ENCODE measurements around the gene BRAT1. TPM values are rescaled to one million over a fixed set of nuclear protein-coding genes. Genes with fewer than 3 reads are reported as not detected.

BRAT1 gene
- total RNA-seq, 1 donor from 2014 or later = 24.0 TPM

DNA sequence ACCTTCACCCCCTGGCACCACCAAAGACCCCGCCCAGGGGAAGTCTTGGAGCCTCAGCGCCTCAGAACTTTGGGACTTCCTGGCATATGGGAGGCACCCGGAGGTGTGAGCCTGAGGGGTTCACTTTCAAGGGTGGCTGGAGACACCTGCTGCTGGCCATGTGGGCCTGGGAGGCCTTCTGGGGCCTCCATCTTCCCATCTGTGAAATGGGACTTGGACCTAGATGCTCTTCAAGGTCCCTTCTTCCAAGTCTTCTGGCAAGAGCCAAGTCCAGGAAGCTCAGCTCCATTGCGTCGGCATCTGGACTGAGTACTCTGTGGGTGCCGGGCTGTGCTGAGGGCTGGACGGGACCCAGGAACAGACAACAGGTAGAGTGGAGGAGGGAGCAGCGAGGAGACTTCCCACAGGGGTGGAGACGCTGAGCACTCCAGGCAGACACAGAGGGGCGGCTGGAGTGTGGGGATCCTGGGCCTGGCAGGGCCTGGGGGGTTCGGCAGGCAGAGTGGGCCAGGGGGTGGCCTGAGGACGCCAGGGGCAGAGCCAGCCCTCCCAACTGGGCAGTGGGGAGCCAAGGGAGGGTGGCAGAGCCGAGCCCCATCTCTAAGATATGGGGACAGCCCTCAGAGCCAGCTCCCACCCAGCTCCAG, 45.1 kb downstream of the BRAT1 start:
- DNase-seq (ENCODE audit: low spot score) = no peak

DNA sequence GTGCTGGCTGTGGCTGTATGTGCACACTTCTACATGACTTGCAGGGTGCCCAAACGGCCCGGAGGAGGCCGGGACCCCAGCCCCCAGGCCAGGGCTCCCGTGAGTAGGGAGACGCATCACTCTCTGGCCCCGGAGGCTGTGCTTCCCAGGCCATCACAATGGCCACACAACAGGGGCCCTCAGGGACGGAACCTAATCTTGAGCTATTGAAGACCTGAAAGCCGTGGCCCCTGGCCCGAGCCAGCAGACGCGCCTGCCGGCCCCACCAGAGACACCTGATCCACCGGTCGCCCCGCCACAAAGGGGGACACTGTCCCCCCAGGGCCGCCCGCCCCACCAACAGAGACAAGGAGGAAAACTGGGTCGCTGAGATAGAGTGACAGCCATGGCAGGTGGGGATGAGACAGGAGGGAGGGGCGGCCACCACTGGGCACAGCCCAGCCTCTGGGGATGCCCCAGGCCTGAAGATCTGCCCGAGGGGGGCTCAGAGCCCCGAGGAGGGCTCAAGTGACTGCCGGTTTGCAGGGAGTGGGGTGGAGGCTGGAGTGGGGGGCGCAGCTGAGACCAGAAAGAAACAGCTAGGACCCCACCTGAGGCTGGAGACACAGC, 45.9 kb downstream of the BRAT1 start:
- DNase-seq (ENCODE audit: low spot score) = no peak

DNA sequence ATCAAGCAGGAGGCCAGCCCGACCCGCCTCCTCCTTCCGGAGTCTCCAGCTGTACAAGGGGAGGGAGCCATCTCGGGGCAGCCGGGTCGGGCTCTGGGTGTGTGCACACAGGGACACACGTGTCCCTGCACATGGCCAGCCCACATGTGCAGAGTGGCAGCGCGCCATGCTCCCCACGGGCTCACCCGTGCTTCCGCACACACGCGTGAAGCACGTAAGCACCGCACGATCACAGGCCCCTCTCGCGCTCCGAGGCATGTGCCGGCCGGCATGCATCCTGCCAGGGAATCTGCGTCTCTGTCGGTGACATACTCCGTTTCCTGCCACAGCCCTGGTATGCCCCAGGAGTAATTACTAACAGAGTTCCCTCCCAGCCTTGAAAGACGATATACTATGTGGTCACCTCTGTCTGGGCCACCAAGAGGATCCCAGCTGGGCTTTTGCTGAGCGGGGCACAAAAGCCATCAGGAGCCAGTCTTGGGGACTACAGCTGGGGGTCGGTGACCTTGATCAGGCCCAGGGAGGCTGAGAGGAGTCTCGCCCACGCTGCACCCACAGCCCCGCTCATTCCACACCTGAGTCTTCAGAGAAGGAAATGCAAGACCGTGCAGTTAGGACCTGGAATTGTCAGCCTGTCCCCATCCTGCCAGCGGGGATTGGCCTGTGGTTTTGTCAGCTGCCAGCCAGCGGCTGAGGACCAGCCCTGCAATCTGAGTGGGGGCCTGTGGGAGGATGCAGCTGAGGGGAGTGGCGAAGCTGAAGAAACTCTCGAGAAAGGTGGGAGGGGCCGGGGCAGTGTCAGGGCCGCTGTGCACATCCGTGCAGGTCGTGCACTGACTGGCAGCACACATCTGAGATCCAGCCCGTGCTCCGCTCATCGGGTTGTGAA, 46.8 kb downstream of the BRAT1 start:
- no peak for DNase-seq (ENCODE audit: low spot score)

DNA sequence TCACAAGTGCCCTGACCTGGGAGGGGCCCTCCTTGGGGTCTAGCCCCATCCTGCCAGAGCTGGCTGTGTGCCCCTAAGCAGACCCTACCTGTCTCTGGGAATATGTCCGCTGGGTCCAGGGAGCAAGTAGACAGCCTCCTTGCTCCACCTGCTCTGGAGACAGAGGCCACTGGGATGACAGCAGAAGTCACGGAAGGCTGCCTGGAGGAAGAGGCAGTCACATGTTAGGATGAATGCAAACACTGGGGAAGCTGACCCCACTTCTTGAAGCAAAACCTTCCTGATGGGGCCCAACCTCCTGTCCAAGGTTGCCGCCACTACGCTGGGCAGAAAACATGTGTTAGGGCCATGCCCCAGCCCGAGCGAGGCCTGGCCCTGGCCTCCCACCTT, 47.4 kb downstream of the BRAT1 start:
- DNase-seq (ENCODE audit: low spot score) = no peak

DNA sequence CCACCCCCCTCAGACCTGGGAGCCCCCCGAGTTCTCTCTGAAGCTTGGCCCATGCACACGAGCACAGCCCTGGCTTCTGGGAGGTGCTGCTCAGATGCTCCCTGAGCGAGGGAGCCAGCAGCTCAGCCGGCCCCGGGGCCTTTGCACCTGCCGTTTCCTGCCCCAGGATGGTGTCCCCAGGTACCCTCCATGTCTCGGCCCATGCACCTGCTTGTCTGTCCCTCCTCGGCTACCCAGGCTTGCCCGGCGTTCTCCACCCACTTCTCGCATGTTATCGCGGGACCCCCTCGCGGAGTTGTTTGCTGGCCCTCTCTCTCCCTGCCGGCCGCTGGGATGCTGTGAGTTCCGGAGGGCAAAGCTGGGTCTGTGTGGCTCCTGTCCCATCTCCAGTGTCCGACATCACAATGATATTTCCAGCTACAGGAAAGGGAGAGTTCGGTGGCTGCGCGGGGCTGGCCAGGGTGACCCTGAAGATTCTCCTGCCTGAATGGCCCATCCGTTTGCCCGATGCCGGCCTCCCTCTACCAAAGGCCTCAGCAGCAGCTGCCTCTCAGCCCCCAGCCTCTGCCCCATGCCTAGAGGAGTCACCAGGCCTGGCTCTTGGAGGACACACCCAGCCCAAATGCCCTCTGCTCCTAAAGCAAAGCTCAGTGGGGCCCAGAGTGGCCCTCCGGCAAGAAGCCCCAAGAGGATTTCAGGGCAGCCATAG, 48.0 kb downstream of the BRAT1 start:
- DNase-seq (ENCODE audit: low spot score) = no peak

DNA sequence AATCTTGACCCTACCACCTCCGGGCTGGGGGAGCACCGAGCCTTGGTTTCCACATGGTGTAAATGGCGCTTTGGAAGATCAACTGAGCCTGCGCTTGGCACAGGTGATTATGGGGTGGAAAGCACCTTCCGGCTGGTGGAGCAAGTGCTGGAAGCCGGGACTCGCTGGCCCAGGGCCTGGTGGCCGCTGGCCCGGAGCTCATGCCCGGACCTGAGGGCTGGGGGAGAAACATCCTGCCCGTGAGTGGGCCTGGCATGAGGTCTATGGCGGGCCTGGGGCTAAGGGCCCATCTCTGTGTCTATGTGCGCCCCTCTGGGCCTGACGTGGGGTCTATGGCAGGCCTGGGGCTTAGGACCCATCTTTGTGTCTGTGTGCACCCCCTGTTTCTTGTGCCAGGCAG, 49.9 kb downstream of the BRAT1 start:
- DNase-seq (ENCODE audit: low spot score) = no peak

DNA sequence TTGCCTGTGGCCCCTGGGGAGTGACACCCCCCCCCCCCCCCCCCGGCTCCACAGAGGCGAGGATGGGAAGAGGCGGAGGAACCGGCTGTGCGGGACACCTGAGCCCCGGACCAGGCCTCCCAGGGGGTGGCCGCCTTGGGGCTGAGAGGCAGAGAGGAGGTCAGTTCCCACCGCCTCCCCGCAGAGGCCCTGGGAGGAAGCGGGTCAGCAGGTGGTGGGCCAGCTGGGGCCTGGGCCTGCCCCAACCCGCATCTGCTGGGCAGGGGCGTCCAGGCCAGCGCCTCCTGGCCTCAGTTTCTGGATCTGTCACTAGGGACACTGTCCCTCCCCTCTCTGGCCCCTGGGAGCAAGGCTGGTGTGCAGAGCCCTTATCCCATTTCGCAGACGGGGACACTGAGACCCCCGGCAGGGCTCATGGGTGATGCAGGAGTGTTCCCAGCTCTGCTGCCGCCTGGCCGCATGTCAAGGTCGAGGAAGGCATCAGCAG, 50.4 kb downstream of the BRAT1 start:
- DNase-seq (ENCODE audit: low spot score) = no peak

DNA sequence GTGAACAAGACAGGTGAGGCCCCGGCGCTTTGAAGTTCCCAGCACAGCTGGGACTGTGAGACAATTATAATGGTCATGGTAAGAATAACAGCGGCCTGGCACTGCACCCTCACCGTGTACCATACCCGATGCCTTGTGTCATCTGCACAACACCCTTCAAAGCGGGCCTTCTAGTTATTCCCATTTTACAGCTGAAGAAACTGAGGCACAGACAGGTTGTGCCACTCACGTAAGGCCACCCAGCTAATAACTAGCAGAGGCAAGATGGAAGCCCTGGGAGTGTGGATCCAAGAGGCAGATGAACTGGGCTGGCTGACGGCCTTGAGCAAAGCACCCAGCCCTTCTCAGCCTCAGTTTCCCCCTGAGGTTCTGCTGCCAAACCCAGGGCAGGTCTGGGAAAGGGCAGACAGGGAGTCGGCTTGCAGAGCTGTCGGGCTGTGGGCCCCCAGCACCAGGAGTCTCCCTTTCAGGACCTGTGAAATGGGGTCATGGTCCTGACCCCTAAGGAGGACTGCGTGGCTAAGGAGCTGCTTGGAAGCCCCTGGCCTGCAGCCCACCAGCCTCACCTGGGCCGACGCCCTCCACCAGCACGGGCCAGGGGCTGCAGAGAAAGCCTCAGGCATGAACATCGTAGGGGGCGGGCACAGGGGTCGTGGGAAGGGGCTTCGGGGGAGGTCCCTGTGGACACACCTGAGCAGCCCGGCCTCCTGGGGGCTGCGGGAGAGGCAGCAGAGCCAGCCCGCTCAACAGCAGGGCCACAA, 51.0 kb downstream of the BRAT1 start:
- no peak for DNase-seq (ENCODE audit: low spot score)

DNA sequence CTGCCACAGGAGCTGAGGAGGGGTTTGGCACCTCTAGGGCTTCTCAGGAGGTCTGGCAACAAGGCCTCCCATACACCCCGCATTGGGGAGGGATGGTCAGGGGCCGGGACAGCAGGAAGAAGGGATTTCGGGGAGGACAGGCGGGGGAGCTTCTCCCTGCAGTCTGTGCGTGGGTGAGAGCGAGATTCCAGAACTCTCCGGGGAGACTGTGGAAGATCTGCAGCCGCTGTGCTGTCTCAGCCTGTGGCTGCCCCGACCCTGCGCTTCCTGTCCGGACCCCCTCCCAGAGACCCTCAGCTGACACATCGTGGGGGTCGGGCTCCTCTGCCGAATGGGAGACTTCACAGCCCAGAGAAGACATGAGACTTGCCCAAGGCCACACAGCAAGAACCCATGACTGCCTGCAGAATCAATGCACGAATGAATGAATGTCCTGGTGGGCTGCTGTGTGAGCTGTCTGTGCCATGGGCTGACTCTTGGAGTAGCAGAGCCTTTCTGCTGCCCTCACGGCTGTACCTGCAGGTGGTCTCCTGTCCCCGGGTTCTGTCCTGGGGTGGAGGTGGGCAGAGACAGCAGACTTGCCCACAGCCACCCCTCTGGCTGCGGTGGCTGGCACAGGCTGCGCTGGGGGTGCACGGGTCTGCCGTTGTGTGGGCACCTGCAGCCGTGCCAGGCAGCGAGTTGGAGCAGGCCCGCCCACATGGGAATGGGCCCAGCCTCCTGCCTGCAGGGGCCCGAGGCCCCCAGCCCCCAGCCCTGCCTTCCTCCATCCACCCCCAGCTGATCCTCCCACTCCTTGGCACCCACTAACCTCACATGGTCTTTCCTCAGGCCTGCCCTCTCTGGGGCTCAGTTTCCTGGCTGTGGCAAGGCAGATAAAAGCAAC, 52.0 kb downstream of the BRAT1 start:
- no peak for DNase-seq (ENCODE audit: low spot score)

DNA sequence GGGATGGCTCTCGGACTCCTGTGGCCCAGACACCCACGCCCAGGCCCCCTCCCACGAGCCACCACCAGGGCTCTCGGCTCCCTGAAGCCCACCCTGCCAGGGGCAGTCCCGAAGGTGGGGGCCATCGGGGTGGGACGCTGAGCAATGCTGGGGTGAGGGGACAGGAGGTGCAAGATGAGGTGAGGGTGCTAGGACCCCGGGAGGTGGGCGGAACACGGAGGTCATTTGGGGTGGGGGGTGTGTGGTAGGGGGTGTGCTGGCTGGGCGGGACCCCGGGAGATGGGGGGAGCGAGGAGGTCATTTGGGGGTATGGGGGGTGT, 52.7 kb downstream of the BRAT1 start:
- DNase-seq (ENCODE audit: low spot score) = no peak

DNA sequence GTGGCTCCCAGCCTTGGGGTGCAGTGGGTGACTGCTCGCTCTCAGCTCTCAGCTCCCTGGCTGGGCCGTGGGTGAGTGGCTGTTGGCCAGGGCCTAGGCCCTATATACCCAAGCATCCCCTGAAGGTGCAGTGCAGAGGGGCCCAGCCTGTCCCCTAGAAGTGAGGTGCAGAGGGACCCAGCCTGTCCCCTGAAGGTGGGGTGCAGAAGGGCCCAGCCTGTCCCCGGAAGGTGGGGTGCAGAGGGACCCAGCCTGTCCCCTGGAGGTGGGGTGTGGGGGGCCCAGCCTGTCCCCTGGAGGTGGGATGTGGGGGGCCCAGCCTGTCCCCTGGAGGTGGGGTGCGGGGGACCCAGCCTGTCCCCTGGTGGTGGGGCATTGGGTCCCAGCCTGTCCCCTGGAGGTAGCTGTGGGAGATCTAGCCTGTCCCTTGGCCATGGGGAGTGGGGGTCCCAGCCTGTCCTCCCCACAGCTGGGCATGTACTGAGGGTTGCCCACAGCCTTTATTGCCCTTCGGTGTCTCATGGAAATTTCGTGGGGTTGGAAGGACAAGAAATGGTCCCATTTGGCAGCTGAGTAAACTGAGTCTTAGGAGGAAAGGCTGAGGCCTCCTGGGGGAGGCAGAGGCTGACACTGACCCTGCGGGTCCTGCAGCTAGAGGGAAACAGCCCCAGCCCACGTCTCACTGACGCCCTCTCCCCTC, 53.2 kb downstream of the BRAT1 start:
- DNase-seq (ENCODE audit: low spot score) = no peak

DNA sequence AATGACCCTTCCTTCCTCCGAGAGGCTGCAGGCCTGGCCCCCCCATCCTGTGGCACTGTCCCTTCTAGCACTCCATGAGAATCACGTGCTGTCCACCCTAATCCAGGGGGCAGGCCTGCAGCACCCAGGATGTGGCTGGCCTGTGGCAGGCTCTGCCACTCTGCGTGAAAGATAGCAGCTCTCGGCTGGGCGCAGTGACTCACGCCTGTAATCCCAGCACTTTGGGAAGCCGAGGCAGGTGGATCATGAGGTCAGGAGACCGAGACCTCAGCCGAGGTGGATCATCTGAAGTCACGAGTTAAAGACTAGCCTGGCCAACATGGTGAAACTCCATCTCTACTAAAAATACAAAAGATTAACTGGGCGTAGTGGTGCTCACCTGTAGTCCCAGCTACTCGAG, 54.6 kb downstream of the BRAT1 start:
- no peak for DNase-seq (ENCODE audit: low spot score)

DNA sequence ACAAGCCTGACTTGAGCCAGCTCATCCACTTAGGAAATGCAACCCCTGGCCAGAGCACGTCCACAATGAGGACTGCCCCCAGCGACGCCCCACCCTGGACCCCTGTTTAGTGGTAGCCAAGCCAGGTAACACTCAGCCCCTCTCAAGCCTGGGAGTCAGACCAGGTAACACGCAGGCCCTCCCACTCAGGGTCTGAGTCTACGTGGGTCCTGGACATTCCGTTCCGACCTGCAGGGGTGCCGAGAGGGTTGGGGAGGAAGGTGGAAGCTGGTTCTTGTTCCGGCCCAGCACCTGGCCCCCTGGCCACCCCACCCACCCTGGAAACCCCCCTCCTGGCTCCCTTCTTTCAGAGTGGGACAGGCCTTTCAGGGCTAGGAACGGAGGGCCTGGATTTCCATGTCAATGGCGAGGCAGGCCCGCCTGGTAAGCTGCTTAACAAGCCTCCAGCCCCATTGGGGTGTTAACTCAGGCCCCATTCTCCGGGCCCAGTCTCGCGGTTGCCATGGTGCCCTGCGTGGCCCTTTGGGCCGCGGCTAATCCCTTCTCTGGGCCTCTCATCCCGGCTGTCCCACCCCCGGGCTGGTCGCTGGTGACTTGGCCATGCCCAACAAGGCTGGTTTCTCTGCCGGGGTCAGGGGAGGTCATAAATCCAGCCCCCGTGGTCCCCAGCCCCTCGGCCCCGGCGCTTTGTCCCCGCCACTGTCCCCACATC, 55.4 kb downstream of the BRAT1 start:
- no peak for DNase-seq (ENCODE audit: low spot score)

DNA sequence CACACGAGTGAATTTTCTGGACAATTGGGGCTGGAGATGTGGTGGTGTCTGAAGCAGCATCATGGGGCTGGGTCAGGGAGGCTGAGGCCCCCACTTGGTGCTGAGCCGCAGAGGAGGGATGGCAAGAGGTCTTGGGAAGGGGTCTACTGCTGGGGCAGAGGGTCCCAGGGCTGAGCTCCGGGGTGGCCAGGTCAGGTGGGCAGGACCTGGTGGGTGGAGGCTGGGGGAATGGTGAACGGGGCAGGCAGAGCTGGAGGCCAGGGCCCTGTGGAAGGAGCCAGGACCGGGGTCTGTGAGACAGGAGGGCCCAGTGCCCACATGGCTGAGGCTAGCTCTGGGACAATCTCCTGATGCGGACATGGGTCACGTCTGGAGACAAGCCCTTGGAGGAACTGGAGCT, 56.1 kb downstream of the BRAT1 start:
- no peak for DNase-seq (ENCODE audit: low spot score)

DNA sequence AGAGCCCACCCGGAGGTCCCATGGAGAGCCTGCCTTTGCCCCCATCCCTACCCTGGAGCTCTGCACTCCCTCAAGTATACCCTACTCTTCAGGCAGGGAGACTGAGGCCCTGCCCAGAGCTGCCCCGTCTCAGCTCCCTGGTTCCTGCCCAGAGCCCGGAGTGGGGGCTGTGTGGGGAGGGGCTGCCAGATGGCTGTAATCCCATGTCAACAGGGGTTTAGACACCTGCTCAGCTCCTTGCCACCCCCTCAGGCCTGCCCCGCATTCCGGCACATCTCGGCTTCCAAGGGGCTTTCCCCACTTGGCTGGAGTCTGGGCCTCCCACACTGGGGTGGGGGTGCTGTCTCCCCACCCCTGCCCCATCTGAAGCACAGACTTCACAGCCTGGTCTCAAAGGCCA, 56.6 kb downstream of the BRAT1 start:
- DNase-seq (ENCODE audit: low spot score) = no peak

DNA sequence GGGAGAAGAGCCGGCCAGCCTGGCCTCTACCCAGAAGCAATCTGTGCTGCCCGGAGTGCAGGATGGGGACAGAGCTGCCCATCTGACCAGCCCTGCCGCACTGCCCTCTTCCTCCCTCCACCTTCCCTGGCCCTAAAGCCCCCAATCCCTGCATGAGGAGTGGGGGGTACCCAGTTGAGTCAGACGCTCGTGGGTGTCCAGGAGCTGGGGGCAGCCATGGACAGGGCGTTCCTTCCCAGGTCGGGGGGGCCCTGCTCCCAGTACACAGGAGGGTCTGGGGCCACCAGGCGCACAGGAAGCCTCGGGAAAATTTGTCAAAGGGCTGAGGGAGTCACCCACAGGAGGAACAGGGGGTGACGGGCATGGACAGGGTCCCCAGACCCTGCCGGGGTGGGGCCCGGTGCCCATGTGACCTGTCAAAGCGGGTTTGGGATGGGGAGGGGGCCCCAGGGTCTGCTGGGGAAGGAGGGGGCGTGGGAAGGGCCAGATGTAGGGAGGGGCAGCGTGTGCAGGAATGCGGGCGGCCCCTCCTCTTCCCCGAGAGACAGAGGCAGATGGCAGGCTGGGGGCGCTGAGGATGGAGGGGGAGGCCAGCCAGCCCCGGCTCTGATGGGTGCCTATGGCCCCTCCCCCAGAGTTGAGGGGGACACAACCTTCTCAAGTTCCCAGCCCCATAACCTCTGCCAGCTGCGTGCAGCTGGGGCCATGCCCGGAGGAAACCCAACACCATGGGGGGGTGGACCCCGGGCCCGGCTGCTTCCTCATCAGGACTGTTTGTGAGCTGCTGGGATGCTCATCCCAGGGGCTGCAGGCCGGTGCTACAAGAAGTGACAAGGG, 57.6 kb downstream of the BRAT1 start:
- DNase-seq (ENCODE audit: low spot score) = no peak

DNA sequence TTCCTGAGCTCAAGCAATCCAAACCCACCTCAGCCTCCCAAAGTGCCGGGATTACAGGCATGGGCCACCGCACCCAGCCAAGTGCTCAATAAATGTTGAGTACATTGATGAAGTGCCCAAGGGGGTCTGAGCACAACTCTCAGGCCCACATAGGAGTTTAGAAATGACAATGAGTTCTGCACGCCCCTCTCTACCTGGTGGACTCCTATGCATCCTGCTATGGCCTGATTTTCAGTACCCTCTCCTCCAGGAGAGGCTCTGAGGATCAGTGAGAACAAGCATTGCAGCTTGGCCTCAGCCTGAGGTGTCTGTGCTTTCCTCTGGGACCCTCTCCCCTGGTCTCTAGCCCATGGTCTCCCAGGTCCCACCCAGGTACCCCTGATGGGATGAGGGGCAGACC, 58.3 kb downstream of the BRAT1 start:
- no peak for DNase-seq (ENCODE audit: low spot score)

DNA sequence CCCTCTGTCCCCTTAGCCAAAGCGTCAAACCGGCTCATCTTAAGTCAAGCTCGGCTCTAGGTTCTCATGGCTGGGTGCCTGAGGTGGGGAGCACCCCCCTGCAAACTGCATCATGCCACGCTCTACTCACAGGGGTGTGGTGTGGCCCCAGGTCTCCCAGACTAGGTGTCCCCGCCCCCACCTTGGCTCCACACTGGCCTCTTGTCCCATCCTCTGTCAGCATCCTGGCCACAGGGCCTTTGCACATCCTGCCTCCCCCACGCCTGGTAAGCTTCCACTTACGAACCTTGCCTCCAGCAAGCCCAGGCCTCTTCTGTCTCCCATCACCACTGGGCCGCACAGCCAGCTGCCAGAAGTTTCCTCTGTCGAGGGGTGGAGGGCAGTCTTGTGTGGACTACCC, 58.9 kb downstream of the BRAT1 start:
- no peak for DNase-seq (ENCODE audit: low spot score)

All from ureter (tissue), 1 donor.